DND-41 (cell line): Measurements from ENCODE around the gene FBXL20.

Experiments
- ATAC-seq: fragments of 200-7000 bp; cut with Tn5 transposase; 3 replicates; pipeline ENCODE4 v1.9.1; 2021; ENCODE audit warnings: low read depth; ENCODE audit not compliant: insufficient read depth
- DNase-seq: peaks from one replicate; pipeline ENCODE4 v3.0.0-alpha.2; 2020
- H2AFZ ChIP-seq: 2 replicates; pipeline ENCODE4 v1.6.0; 2012; ENCODE audit warnings: low read depth, low read length
- H3K27ac ChIP-seq: 2 replicates; pipeline ENCODE4 v1.5.1; 2012; ENCODE audit warnings: low read length, inconsistent platforms
- H3K27me3 ChIP-seq: fragments of 200-600 bp; sonication (generic); 2 replicates; pipeline ENCODE4 v1.6.0; 2012; ENCODE audit warnings: low read length, mild to moderate bottlenecking, inconsistent platforms; ENCODE audit not compliant: insufficient read depth, poor library complexity
- H3K36me3 ChIP-seq: 2 replicates; pipeline ENCODE4 v1.5.1; 2012; ENCODE audit warnings: low read length, inconsistent platforms; ENCODE audit not compliant: insufficient read depth
- H3K4me1 ChIP-seq: 2 replicates; pipeline ENCODE4 v1.5.1; 2012; ENCODE audit warnings: mild to moderate bottlenecking, low read length; ENCODE audit not compliant: insufficient read depth
- H3K4me2 ChIP-seq: 2 replicates; pipeline ENCODE4 v1.6.0; 2012; ENCODE audit warnings: mild to moderate bottlenecking, moderate library complexity, low read length, inconsistent platforms; ENCODE audit not compliant: insufficient read depth
- H3K4me3 ChIP-seq, 2 experiments: fragments of 200-600 bp in 1 of 2; shearing (Covaris generic) in 1 of 2; 2 replicates each; pipeline ENCODE4 v1.5.1; 2012 to 2016; ENCODE audit warnings: inconsistent platforms in 2 of 2, low read length in 2 of 2, mild to moderate bottlenecking in 2 of 2, low read depth in 1 of 2, moderate library complexity in 1 of 2
- H3K79me2 ChIP-seq: 2 replicates; pipeline ENCODE4 v1.6.0; 2012; ENCODE audit warnings: low read length, inconsistent platforms; ENCODE audit not compliant: insufficient read depth
- H3K9ac ChIP-seq: 2 replicates; pipeline ENCODE4 v1.6.0; 2012; ENCODE audit warnings: low read depth, mild to moderate bottlenecking, inconsistent platforms, low read length, moderate library complexity
- H3K9me3 ChIP-seq: 2 replicates; pipeline ENCODE4 v1.5.1; 2012; ENCODE audit warnings: low read length, moderate library complexity, mild to moderate bottlenecking, inconsistent platforms; ENCODE audit not compliant: insufficient read depth, severe bottlenecking
- H4K20me1 ChIP-seq: 2 replicates; pipeline ENCODE4 v1.6.0; 2012; ENCODE audit warnings: low read length; ENCODE audit not compliant: insufficient read depth
- CTCF ChIP-seq: IDR thresholded peaks from 2 replicates; pipeline ENCODE4 v1.5.1; 2012; ENCODE audit warnings: borderline replicate concordance, low read length, moderate library complexity, mild to moderate bottlenecking; ENCODE audit not compliant: poor library complexity, severe bottlenecking; ENCODE audit errors: extremely low read depth
- EZH2 ChIP-seq: IDR thresholded peaks from 3 replicates; pipeline ENCODE4 v1.6.1; 2012; ENCODE audit warnings: borderline replicate concordance, low read depth, mild to moderate bottlenecking, moderate library complexity, low read length, inconsistent platforms; ENCODE audit not compliant: severe bottlenecking

FBXL20 gene

DNA sequence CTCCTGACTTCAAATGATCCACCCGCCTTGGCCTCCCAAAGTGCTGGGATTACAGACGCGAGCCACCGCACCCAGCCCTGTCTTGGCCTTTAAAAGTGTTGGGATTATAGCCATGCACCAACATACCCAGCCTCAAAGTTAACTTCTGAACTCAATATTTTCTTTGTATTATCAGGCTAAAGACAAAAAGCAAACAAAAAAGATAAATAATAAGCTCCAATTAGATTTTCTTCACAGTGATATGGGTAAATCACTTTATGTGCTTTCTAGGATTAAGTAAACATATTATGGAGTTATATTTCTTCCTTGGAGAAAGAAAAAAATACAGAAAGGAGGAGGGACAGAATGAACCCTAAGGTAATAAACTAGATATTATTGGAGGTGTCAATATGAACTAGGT, 74.3 kb downstream of the FBXL20 start:
- ATAC-seq (no peak), DNase-seq (no peak)
- no peak overlapping the region for H2AFZ ChIP-seq
- H3K4me1 ChIP-seq, result no peaks in the 10 kb centered on the region
- no peak overlapping the region for H3K9ac ChIP-seq
- H3K4me3 ChIP-seq, result no peak overlapping the region
- H3K36me3 ChIP-seq, result no peaks in the 10 kb centered on the region
- H4K20me1 ChIP-seq, result no peaks in the 10 kb centered on the region
- no peak overlapping the region for H3K27ac ChIP-seq
- no peak overlapping the region for H3K4me2 ChIP-seq
- no peaks in the 10 kb centered on the region for H3K27me3 ChIP-seq
- H3K9me3 ChIP-seq, result no peaks in the 10 kb centered on the region
- TF ChIP-seq CTCF, result no peak
- TF ChIP-seq EZH2, result no peak
- no peaks in the 10 kb centered on the region for H3K79me2 ChIP-seq

DNA sequence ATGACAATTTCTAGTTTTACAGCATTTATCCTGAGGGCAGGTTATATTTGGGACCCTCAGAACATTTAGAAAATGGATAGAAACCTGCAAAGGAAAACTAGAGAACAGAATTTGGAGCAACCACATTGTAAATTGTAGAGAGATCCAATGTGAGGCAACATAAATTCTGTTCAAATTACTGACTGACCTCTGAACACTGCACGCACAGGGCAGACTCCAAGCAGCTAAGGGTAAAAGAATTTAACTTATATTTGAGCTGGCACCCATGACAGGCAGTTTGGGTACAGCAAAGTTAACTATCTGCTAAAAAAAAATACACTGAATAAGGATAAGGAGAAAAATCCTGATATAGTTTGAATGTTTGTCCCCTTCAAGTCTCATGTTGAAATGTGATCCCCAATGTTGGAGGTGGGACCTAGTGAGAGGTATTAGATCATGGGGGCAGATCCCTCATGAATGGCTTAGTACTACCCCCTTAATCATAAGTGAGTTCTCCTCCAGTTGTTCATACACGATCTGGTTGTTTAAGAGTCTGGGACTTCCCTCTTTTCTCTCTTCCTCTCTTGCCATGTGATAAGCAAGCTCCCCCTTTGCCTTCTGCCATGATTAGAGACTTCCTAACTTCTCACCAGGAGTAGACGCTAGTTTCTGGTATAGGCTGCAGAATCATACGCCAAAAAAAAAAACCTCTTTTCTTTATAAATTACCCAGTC, 75.7 kb downstream of the FBXL20 start:
- DNase-seq, result no peak
- H3K9ac ChIP-seq, result no peak overlapping the region
- no peak overlapping the region for H2AFZ ChIP-seq
- TF ChIP-seq EZH2 (no peak), CTCF (no peak)
- no peak for ATAC-seq
- no peaks in the 10 kb centered on the region for H3K27me3 ChIP-seq
- H3K4me1 ChIP-seq, result no peaks in the 10 kb centered on the region
- no peak overlapping the region for H3K27ac ChIP-seq
- H3K79me2 ChIP-seq, result no peaks in the 10 kb centered on the region
- no peak overlapping the region for H3K4me2 ChIP-seq
- no peaks in the 10 kb centered on the region for H3K9me3 ChIP-seq
- no peaks in the 10 kb centered on the region for H4K20me1 ChIP-seq
- no peaks in the 10 kb centered on the region for H3K36me3 ChIP-seq
- H3K4me3 ChIP-seq, result no peak overlapping the region

DNA sequence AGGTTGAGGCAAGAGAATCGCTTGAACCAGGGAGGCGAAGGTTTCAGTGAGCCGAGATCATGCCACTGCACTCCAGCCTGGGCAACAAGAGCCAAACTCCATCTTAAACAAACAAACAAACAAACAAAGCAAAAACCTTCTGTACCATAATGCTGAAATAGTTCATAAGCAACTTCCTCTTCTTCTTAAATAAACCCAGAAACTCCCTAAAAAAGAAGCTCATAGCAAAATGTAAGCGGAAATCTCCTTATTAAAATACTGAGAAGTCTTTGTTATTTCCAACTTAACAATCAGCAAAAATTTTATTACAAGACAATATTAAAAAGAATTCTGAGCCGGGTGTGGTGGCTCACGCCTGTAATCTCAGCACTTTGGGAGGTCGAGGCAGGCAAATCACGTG, 82.8 kb downstream of the FBXL20 start:
- Histone ChIP-seq H3K4me1 (no peaks in the 10 kb centered on the region), H3K9me3 (no peaks in the 10 kb centered on the region), H3K36me3 (no peaks in the 10 kb centered on the region; the same call in 1 of the 2 replicates), H4K20me1 (no peaks in the 10 kb centered on the region), H3K4me2 (no peak overlapping the region), H3K79me2 (no peaks in the 10 kb centered on the region), H3K9ac (no peak overlapping the region), H2AFZ (no peak overlapping the region), H3K27me3 (no peaks in the 10 kb centered on the region), H3K4me3 (no peak overlapping the region), H3K27ac (no peak overlapping the region)
- no peak for TF ChIP-seq EZH2
- TF ChIP-seq CTCF, result no peak
- no peak for ATAC-seq
- no peak for DNase-seq
